Calu3 (cell line): ENCODE results near the gene OR51L1. TPM values are rescaled to one million over a fixed set of nuclear protein-coding genes. Genes with fewer than 3 reads are reported as not detected.

ENCODE experiments used
- BruUV-seq: library from RNA; stranded (reverse); fragments of 400-500 nt; replicated peaks from 2 replicates; lab custom pipeline; 2021; lab: Mats Ljungman, UMichigan
- CTCF ChIA-PET: fragments of 300-600 bp; sonication (Branson Sonifier 250); formaldehyde crosslinking; loops from one replicate; lab custom pipeline; 2022; ENCODE audit warnings: antibody characterized with exemption; lab: Charles Lee
- DNase-seq: peaks from one replicate; pipeline ENCODE4 v3.0.0; 2022
- H3K27ac Mint-ChIP-seq: one replicate; pipeline ENCODE4 v1.8.0; 2022; ENCODE audit warnings: mixed read lengths; ENCODE audit not compliant: unreplicated experiment
- H3K27me3 Mint-ChIP-seq: one replicate; pipeline ENCODE4 v1.8.0; 2022; ENCODE audit warnings: mixed read lengths; ENCODE audit not compliant: unreplicated experiment
- H3K36me3 Mint-ChIP-seq: one replicate; pipeline ENCODE4 v1.8.0; 2022; ENCODE audit warnings: mild to moderate bottlenecking, moderate library complexity, mixed read lengths; ENCODE audit not compliant: insufficient read depth, unreplicated experiment
- H3K4me1 Mint-ChIP-seq: one replicate; pipeline ENCODE4 v1.8.0; 2022; ENCODE audit warnings: mild to moderate bottlenecking, low read depth, mixed read lengths; ENCODE audit not compliant: unreplicated experiment
- H3K4me3 Mint-ChIP-seq: one replicate; pipeline ENCODE4 v1.8.0; 2022; ENCODE audit warnings: mild to moderate bottlenecking, low read depth, moderate library complexity, mixed read lengths; ENCODE audit not compliant: unreplicated experiment
- H3K9me3 Mint-ChIP-seq: one replicate; pipeline ENCODE4 v1.8.0; 2022; ENCODE audit warnings: low read depth, mixed read lengths; ENCODE audit not compliant: unreplicated experiment
- CTCF ChIP-seq: fragments of 200-600 bp; IDR thresholded peaks from one replicate; pipeline ENCODE4 v1.8.0; 2022; ENCODE audit warnings: antibody characterized with exemption; ENCODE audit not compliant: unreplicated experiment
- intact Hi-C: fragments of 100-400 bp; cut with micrococcal nuclease; formaldehyde crosslinking; loops from one replicate; pipeline ENCODE4 v1.10.0; 2022; ENCODE audit not compliant: unreplicated experiment
- total RNA-seq: library from RNA; stranded (reverse); gene quantifications from 2 replicates; pipeline ENCODE4 v1.2.3, GENCODE V29; 2022

The OR51L1 gene
- total RNA-seq, 1 experiment from 2014 or later = not detected

- Mint-ChIP-seq H3K27me3 (no peaks in the 10 kb centered on the region), H3K9me3 (peaks cover 2% of the 10 kb centered on the region), H3K4me3 (no peak overlapping the region), H3K36me3 (no peaks in the 10 kb centered on the region), H3K27ac (no peak overlapping the region), H3K4me1 (no peaks in the 10 kb centered on the region)
- intact Hi-C loops = no loop called here
- DNase-seq = no peak
- no TSS peak for BruUV-seq
- CTCF ChIA-PET = no interaction called here
- no peak for TF ChIP-seq CTCF
These were observed 31.8 kb upstream of the OR51L1 start for GRCh38 chr11:4962816-4963215.

DNA sequence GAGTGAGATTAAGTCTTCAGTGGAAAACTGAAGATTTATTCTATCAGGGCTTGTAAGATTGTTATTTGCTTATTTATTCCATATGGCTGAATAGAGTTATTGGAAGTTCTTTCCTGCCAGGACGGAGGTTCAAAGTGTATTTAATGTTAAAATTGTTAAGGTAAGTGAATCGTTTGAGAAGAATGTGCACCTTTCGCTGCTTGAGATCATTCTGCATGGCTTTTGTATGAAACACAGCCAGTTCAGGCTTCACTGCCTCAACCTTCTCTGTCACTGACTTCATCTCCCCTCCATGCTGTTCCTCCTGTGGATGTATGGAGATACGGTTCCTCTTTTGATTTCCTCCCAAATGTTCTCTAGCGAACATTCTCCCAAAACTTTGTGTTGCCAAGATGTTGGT lies 19.2 kb upstream of the OR51L1 start:
- Mint-ChIP-seq H3K27ac (no peak overlapping the region), H3K27me3 (no peaks in the 10 kb centered on the region), H3K9me3 (no peaks in the 10 kb centered on the region), H3K4me1 (no peaks in the 10 kb centered on the region), H3K4me3 (no peak overlapping the region), H3K36me3 (no peaks in the 10 kb centered on the region)
- intact Hi-C loops = no loop called here
- CTCF ChIA-PET = no interaction called here
- BruUV-seq = no TSS peak
- TF ChIP-seq CTCF = no peak
- DNase-seq = no peak

DNA sequence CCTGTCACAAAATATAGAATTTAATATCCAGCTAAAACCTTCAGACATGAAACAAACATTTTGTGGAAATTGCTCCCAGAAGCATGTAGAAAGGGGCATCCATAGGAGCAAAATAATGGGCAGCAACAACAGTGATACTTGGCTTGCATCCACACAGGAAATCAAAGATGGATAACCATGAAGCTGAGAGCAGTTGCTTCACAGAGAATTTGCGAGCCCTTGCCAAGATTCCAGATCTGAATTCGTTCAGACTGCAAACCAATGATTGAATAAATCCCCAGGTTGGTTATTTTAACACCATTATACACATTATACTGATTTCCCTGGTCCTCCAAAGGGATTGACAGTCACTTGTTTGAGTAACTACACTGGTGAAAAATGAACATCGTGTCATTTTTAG lies 15.6 kb upstream of the OR51L1 start:
- intact Hi-C loops = no loop called here
- CTCF ChIA-PET = no interaction called here
- BruUV-seq = no TSS peak
- H3K9me3 Mint-ChIP-seq = no peaks in the 10 kb centered on the region
- no peak for DNase-seq
- no peak for TF ChIP-seq CTCF
- no peaks in the 10 kb centered on the region for H3K36me3 Mint-ChIP-seq
- no peak overlapping the region for H3K27ac Mint-ChIP-seq
- no peaks in the 10 kb centered on the region for H3K27me3 Mint-ChIP-seq
- peaks cover 10% of the 10 kb centered on the region for H3K4me1 Mint-ChIP-seq
- no peak overlapping the region for H3K4me3 Mint-ChIP-seq

DNA sequence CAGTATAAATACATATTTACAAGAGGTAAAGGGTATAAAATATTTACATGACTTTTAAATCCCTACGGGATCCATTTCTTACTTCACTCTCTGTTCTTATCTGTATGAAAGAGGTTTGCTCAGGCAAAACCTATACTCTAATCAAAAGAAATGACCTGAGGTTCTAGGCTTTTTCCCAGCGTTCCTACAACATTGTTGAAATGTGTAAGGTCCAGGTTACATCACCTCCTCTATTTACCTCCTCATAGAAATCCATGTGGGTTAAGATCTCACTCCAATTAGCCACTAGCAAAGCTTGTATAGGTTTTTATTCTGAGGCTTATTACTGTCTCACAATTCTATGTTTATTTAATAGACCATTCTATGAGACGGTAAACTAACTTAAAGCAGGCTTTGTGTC lies 12.0 kb upstream of the OR51L1 start:
- intact Hi-C loops = no loop called here

More for the DNA sequence above, 12.0 kb upstream of the OR51L1 start:
- Mint-ChIP-seq H3K27me3 (no peaks in the 10 kb centered on the region), H3K36me3 (no peaks in the 10 kb centered on the region), H3K4me1 (peaks cover 13% of the 10 kb centered on the region), H3K4me3 (no peak overlapping the region), H3K9me3 (no peaks in the 10 kb centered on the region), H3K27ac (no peak overlapping the region)
- TF ChIP-seq CTCF = no peak
- no peak for DNase-seq
- BruUV-seq = no TSS peak
- CTCF ChIA-PET = no interaction called here
